Mammary epithelial cell (primary cell): Measurements from ENCODE around the gene CA5A.

Experiments
- EZH2 ChIP-seq: IDR thresholded peaks from 2 replicates; pipeline ENCODE4 v1.6.1; 2012; ENCODE audit warnings: low read length, inconsistent platforms, borderline replicate concordance
- TF ChIP-seq, protein P1 (sequence below), 2 donors: IDR thresholded peaks in 1 of 2; conservative IDR thresholded peaks in 1 of 2; 2 replicates each; pipeline ENCODE4 v1.5.1; 2011 to 2012; ENCODE audit warnings: inconsistent platforms in 2 of 2, low read length in 2 of 2, mild to moderate bottlenecking in 2 of 2, control low read depth in 1 of 2, low read depth in 1 of 2; ENCODE audit not compliant: insufficient read depth in 1 of 2; ENCODE audit errors: extremely low read depth in 1 of 2

GRCh38 chr16:87895641-87896141 is 40.6 kb downstream of the CA5A start:
- TF ChIP-seq, protein P1, sequence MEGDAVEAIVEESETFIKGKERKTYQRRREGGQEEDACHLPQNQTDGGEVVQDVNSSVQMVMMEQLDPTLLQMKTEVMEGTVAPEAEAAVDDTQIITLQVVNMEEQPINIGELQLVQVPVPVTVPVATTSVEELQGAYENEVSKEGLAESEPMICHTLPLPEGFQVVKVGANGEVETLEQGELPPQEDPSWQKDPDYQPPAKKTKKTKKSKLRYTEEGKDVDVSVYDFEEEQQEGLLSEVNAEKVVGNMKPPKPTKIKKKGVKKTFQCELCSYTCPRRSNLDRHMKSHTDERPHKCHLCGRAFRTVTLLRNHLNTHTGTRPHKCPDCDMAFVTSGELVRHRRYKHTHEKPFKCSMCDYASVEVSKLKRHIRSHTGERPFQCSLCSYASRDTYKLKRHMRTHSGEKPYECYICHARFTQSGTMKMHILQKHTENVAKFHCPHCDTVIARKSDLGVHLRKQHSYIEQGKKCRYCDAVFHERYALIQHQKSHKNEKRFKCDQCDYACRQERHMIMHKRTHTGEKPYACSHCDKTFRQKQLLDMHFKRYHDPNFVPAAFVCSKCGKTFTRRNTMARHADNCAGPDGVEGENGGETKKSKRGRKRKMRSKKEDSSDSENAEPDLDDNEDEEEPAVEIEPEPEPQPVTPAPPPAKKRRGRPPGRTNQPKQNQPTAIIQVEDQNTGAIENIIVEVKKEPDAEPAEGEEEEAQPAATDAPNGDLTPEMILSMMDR (conservative IDR thresholded peaks at IDR 0.05 in 1 of 2, IDR thresholded peaks at IDR 0.05 in 1 of 2; ENCODE audit: extremely low read depth in 1 of 2, insufficient read depth in 1 of 2, low read depth in 1 of 2, low read length in 2 of 2), result no peak
- TF ChIP-seq EZH2, result no peak
